Measurements from ENCODE around the gene IQCH. TPM values are rescaled to one million over a fixed set of nuclear protein-coding genes. Genes with fewer than 3 reads are reported as not detected.
"Not testable (repeated sequence)": the region's sequence is repeated elsewhere in the genome, so short reads cannot be mapped to it uniquely, and the experiment has no call there.

The IQCH gene
- total RNA-seq, 1 experiment from 2014 or later = 2.1 TPM

DNA sequence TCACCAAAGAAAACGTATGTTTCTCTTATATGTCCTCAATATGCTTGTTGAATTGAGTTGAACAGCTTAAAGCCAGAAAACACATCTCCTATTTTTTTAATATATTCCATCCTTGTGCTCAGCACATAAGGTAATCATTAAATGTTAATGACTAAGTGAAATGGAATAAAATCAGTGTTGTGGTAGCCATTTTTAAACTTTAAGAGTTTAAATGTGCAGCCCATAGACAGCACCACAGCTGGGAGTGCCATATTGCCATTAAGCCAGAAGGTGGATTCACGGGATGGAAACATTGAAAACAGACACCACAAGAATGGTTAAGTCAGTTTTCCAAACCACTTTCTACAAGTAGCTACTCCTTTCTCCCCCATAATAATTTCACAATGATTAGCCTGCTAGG, 189.5 kb downstream of the IQCH start:
- ChIA-PET CTCF (interaction anchor here (1.0 kb wide), 1 partner anchor 392 kb away, joined by 3 read pairs; no protein-coding TSS in a partner anchor), POLR2A (ENCODE audit: unreplicated experiment) (no interaction called here)
- no peak overlapping the region for H3K9ac ChIP-seq (ENCODE audit: low read length)
- no peaks in the 10 kb centered on the region for H3K9me2 ChIP-seq (replicated peaks; ENCODE audit: low read length)
- no peak overlapping the region for H2AFZ ChIP-seq (ENCODE audit: low read length)
- no peaks in the 10 kb centered on the region for H3K9me3 ChIP-seq (ENCODE audit: low read length)
- TF ChIP-seq, protein P1, sequence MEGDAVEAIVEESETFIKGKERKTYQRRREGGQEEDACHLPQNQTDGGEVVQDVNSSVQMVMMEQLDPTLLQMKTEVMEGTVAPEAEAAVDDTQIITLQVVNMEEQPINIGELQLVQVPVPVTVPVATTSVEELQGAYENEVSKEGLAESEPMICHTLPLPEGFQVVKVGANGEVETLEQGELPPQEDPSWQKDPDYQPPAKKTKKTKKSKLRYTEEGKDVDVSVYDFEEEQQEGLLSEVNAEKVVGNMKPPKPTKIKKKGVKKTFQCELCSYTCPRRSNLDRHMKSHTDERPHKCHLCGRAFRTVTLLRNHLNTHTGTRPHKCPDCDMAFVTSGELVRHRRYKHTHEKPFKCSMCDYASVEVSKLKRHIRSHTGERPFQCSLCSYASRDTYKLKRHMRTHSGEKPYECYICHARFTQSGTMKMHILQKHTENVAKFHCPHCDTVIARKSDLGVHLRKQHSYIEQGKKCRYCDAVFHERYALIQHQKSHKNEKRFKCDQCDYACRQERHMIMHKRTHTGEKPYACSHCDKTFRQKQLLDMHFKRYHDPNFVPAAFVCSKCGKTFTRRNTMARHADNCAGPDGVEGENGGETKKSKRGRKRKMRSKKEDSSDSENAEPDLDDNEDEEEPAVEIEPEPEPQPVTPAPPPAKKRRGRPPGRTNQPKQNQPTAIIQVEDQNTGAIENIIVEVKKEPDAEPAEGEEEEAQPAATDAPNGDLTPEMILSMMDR (conservative IDR thresholded peaks at IDR 0.05; ENCODE audit: low read depth, low read length) = no peak
- TF ChIP-seq EZH2 (IDR thresholded peaks at IDR 0.05; ENCODE audit: low read length, unreplicated experiment) = no peak
- TF ChIP-seq EZH2phosphoT487 (IDR thresholded peaks at IDR 0.05; ENCODE audit: borderline replicate concordance, low read length) = no peak
- no peaks in the 10 kb centered on the region for H3K4me1 ChIP-seq (ENCODE audit: insufficient read depth, low read length)
- H3K4me2 ChIP-seq (ENCODE audit: low read length) = no peak overlapping the region
- DNase-seq = no peak
- BruUV-seq (replicated peaks) = no TSS peak
- intact Hi-C loops (cut with micrococcal nuclease) = no loop called here
- ATAC-seq = no peak
- H3K4me3 ChIP-seq (ENCODE audit: low read length) = no peak overlapping the region
- H4K20me1 ChIP-seq (ENCODE audit: low read length) = no peaks in the 10 kb centered on the region
- H3K79me2 ChIP-seq (ENCODE audit: low read length) = no peaks in the 10 kb centered on the region
- no peaks in the 10 kb centered on the region for H3F3A ChIP-seq (ENCODE audit: low read length, unreplicated experiment)
- H3K27ac ChIP-seq (ENCODE audit: low read length) = no peak overlapping the region
- no peaks in the 10 kb centered on the region for H3K36me3 ChIP-seq (ENCODE audit: low read depth, low read length)
- no peaks in the 10 kb centered on the region for H3K27me3 ChIP-seq (ENCODE audit: low read length)

DNA sequence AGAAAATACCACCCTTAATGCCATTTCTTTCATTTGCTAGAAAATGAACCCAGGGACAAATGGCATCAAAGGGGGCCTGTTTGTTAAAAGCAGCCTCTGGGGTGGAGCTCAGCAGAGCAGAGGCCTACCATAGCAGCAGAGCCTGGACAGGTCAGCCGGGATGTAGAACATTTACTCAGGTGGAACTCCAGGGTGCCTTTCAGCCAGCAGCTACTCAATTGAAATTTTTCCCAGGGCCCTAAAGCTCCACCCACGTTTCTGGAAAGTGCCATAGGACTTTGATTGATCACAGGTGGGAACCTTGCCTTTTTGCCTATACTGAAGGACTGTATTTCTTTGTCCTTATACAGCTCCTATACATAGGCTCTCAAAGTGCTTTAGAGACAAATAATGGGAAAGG, 191.9 kb downstream of the IQCH start:
- H3K79me2 ChIP-seq (ENCODE audit: low read length) = no peaks in the 10 kb centered on the region
- TF ChIP-seq EZH2phosphoT487 (IDR thresholded peaks at IDR 0.05; ENCODE audit: borderline replicate concordance, low read length) (no peak), EZH2 (IDR thresholded peaks at IDR 0.05; ENCODE audit: low read length, unreplicated experiment) (no peak)
- TF ChIP-seq, protein P1 (conservative IDR thresholded peaks at IDR 0.05; ENCODE audit: low read depth, low read length) = no peak
- H3K4me2 ChIP-seq (ENCODE audit: low read length) = no peak overlapping the region
- DNase-seq = no peak
- H3K27ac ChIP-seq (ENCODE audit: low read length) = no peak overlapping the region
- no peaks in the 10 kb centered on the region for H3K4me1 ChIP-seq (ENCODE audit: insufficient read depth, low read length)
- no peaks in the 10 kb centered on the region for H3K27me3 ChIP-seq (ENCODE audit: low read length)
- no peaks in the 10 kb centered on the region for H3K9me3 ChIP-seq (ENCODE audit: low read length)
- BruUV-seq (replicated peaks) = no TSS peak
- no peak overlapping the region for H3K9ac ChIP-seq (ENCODE audit: low read length)
- H4K20me1 ChIP-seq (ENCODE audit: low read length) = no peaks in the 10 kb centered on the region
- H3K36me3 ChIP-seq (ENCODE audit: low read depth, low read length) = no peaks in the 10 kb centered on the region
- no peak for ATAC-seq
- no peaks in the 10 kb centered on the region for H3F3A ChIP-seq (ENCODE audit: low read length, unreplicated experiment)
- ChIA-PET POLR2A (ENCODE audit: unreplicated experiment) (no interaction called here), CTCF (no interaction called here)
- no peaks in the 10 kb centered on the region for H3K9me2 ChIP-seq (replicated peaks; ENCODE audit: low read length)
- no peak overlapping the region for H3K4me3 ChIP-seq (ENCODE audit: low read length)
- no peak overlapping the region for H2AFZ ChIP-seq (ENCODE audit: low read length)
- intact Hi-C loops (cut with micrococcal nuclease) = no loop called here

- H3K36me3 ChIP-seq (ENCODE audit: low read depth, low read length); H3K79me2 ChIP-seq (ENCODE audit: low read length); H3K27ac ChIP-seq (ENCODE audit: low read length); H3K9me2 ChIP-seq (replicated peaks; ENCODE audit: low read length); H3K9ac ChIP-seq (ENCODE audit: low read length); DNase-seq; H3K4me3 ChIP-seq (ENCODE audit: low read length); CTCF ChIA-PET; POLR2A ChIA-PET (ENCODE audit: unreplicated experiment); intact Hi-C loops (cut with micrococcal nuclease); H3K4me2 ChIP-seq (ENCODE audit: low read length); H3K9me3 ChIP-seq (ENCODE audit: low read length); H3F3A ChIP-seq (ENCODE audit: low read length, unreplicated experiment); H3K27me3 ChIP-seq (ENCODE audit: low read length); H3K4me1 ChIP-seq (ENCODE audit: insufficient read depth, low read length); BruUV-seq (replicated peaks); H4K20me1 ChIP-seq (ENCODE audit: low read length); H2AFZ ChIP-seq (ENCODE audit: low read length); ATAC-seq: not testable (repeated sequence)
These were observed 193.8 kb downstream of the IQCH start for GRCh38 chr15:67448372-67448771.

GRCh38 chr15:67453703-67454102, 199.1 kb downstream of the IQCH start:
- H3F3A ChIP-seq (ENCODE audit: low read length, unreplicated experiment); H3K9me3 ChIP-seq (ENCODE audit: low read length); intact Hi-C loops (cut with micrococcal nuclease); CTCF ChIA-PET; DNase-seq; H3K36me3 ChIP-seq (ENCODE audit: low read depth, low read length); H3K9ac ChIP-seq (ENCODE audit: low read length); H3K27me3 ChIP-seq (ENCODE audit: low read length); H3K79me2 ChIP-seq (ENCODE audit: low read length); H4K20me1 ChIP-seq (ENCODE audit: low read length); H3K4me2 ChIP-seq (ENCODE audit: low read length); H3K4me3 ChIP-seq (ENCODE audit: low read length); ATAC-seq; BruUV-seq (replicated peaks); POLR2A ChIA-PET (ENCODE audit: unreplicated experiment); H3K4me1 ChIP-seq (ENCODE audit: insufficient read depth, low read length); H3K27ac ChIP-seq (ENCODE audit: low read length); H3K9me2 ChIP-seq (replicated peaks; ENCODE audit: low read length); H2AFZ ChIP-seq (ENCODE audit: low read length): not testable (repeated sequence)

Data from PC-3 (cell line).